ENCODE data around the gene DAB1. TPM values are rescaled to one million over a fixed set of nuclear protein-coding genes. Genes with fewer than 3 reads are reported as not detected.
"Not testable (repeated sequence)": the region's sequence is repeated elsewhere in the genome, so short reads cannot be mapped to it uniquely, and the experiment has no call there.

Gene DAB1
- total RNA-seq, 2 donors from 2014 or later = not detected

DNA sequence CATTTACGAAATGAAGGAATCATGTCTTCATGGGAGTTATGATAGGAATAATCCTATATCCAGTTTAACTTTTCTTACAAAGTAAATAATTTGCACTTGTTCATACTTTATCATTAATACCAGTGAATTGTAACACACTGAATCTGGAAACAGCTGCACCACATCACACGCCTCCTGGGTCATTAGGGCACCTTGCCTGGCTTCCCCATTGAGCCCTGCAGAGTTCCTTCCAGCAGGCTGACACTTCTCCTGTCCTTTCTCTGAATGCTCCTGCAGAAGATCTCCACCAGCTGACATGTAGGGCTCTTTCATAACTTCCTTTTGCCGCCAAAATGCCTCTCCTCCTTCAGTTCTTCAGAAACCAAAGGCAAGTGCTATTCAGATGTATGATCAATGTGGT is 201.1 kb downstream of the DAB1 start:
- no peaks in the 10 kb centered on the region for H3K36me3 ChIP-seq
- no peaks in the 10 kb centered on the region for H3K27me3 ChIP-seq (replicated peaks; ENCODE audit: insufficient read depth)
- ATAC-seq (ENCODE audit: insufficient number of reproducible peaks, low FRiP score, low read depth) = no peak
- no peak overlapping the region for H3K27ac ChIP-seq
- TF ChIP-seq, protein P1, sequence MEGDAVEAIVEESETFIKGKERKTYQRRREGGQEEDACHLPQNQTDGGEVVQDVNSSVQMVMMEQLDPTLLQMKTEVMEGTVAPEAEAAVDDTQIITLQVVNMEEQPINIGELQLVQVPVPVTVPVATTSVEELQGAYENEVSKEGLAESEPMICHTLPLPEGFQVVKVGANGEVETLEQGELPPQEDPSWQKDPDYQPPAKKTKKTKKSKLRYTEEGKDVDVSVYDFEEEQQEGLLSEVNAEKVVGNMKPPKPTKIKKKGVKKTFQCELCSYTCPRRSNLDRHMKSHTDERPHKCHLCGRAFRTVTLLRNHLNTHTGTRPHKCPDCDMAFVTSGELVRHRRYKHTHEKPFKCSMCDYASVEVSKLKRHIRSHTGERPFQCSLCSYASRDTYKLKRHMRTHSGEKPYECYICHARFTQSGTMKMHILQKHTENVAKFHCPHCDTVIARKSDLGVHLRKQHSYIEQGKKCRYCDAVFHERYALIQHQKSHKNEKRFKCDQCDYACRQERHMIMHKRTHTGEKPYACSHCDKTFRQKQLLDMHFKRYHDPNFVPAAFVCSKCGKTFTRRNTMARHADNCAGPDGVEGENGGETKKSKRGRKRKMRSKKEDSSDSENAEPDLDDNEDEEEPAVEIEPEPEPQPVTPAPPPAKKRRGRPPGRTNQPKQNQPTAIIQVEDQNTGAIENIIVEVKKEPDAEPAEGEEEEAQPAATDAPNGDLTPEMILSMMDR (IDR thresholded peaks at IDR 0.05) = no peak
- no peak overlapping the region for H3K4me3 ChIP-seq
- no peaks in the 10 kb centered on the region for H3K9me3 ChIP-seq
- H3K4me1 ChIP-seq (ENCODE audit: control insufficient read depth in 1 of 2, low read depth in 2 of 2) = no peaks in the 10 kb centered on the region
- no peak for DNase-seq (ENCODE audit: low spot score)

DNA sequence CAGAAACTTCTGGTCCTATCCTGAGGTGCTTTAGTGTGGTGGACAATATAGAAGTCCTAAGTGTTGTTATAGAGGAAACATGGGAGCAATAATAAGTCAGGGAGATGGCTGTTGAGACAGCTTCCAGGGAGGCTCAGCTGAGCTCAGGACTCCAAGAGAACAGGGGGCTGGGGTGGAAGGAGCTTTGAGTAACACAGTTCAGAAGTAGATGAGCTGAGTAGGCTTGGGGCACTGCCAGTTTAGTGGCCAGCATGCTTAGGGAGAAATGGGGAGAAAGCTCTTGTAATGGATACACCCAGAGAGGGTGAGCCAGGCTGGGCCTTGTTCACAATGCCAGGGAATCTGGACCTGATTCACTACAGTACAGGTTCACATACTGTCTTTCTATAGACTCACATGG is 201.6 kb downstream of the DAB1 start:
- no peaks in the 10 kb centered on the region for H3K36me3 ChIP-seq
- no peak overlapping the region for H3K4me3 ChIP-seq
- DNase-seq (ENCODE audit: low spot score) (no peak), ATAC-seq (ENCODE audit: insufficient number of reproducible peaks, low FRiP score, low read depth) (no peak)
- no peaks in the 10 kb centered on the region for H3K9me3 ChIP-seq
- H3K27me3 ChIP-seq (replicated peaks; ENCODE audit: insufficient read depth) = no peaks in the 10 kb centered on the region
- H3K4me1 ChIP-seq (ENCODE audit: control insufficient read depth in 1 of 2, low read depth in 2 of 2) = no peaks in the 10 kb centered on the region
- TF ChIP-seq, protein P1 (IDR thresholded peaks at IDR 0.05) = no peak
- no peak overlapping the region for H3K27ac ChIP-seq

DNA sequence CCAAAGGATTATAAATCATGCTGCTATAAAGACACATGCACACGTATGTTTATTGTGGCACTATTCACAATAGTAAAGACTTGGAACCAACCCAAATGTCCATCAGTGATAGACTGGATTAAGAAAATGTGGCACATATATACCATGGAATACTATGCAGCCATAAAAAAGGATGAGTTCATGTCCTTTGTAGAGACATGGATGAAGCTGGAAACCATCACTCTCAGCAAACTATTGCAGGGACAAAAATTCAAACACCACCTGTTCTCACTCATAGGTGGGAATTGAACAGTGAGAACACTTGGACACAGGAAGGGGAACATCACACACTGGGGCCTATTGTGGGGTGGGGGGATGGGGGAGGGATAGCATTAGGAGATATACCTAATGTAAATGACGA is 203.0 kb downstream of the DAB1 start:
- DNase-seq (ENCODE audit: low spot score); H3K27ac ChIP-seq; H3K4me3 ChIP-seq; H3K4me1 ChIP-seq (ENCODE audit: control insufficient read depth in 1 of 2, low read depth in 2 of 2); H3K9me3 ChIP-seq; ATAC-seq (ENCODE audit: insufficient number of reproducible peaks, low FRiP score, low read depth); H3K36me3 ChIP-seq; H3K27me3 ChIP-seq (replicated peaks; ENCODE audit: insufficient read depth): not testable (repeated sequence)

DNA sequence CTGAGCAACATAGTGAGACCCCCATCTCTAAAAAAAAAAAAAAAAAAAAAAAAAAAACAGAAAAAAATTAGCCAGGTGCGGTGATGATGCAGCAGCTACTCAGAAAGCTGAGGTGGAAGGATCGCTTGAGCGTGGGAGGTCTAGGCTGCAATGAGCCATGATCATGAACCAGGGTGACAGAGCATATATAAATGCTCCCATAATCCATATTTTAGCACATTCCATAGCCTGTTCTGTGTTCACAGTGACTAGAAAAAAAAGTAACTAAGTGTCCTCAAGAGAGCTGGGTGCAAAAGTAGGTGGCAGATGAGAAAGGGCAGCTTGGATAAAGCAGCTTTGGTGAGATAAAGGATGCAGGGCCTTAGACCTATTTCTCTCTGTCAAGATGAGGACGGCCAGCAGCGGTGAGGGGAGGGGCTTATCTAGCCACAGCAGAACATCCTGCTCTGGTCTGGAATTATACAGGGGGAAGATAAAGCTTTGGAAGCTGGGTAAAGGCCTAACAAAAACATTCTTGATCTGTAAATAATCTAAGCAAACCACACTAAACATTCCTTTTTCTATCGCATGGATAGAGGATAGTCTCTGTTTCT is 205.3 kb downstream of the DAB1 start:
- TF ChIP-seq, protein P1 (IDR thresholded peaks at IDR 0.05) = no peak
- no peak overlapping the region for H3K4me3 ChIP-seq
- no peaks in the 10 kb centered on the region for H3K4me1 ChIP-seq (ENCODE audit: control insufficient read depth in 1 of 2, low read depth in 2 of 2)
- DNase-seq (ENCODE audit: low spot score) (no peak), ATAC-seq (ENCODE audit: insufficient number of reproducible peaks, low FRiP score, low read depth) (peak; percentile 33)
- no peak overlapping the region for H3K27ac ChIP-seq
- no peaks in the 10 kb centered on the region for H3K9me3 ChIP-seq
- H3K36me3 ChIP-seq = no peaks in the 10 kb centered on the region
- H3K27me3 ChIP-seq (replicated peaks; ENCODE audit: insufficient read depth) = no peaks in the 10 kb centered on the region

DNA sequence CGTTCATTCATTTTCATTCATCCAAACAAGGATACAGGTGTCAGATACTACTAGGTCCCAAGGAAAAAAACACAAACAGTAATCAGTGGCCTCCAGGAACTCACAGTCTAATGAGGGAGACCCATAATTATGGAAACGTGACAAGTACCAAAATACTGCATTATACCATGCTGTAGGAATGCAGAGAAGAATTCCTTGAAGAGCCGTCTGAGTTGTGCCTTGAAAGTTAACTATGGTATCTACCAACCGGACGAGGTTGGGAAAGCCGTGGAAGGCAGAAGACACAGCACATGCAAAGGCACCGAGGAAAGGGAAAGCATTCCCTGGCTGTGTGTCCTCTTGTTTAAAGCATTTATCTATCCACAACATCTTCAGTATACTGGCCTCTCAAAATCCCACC is 206.0 kb downstream of the DAB1 start:
- DNase-seq (ENCODE audit: low spot score) (no peak), ATAC-seq (ENCODE audit: insufficient number of reproducible peaks, low FRiP score, low read depth) (no peak)
- Histone ChIP-seq H3K4me1 (ENCODE audit: control insufficient read depth in 1 of 2, low read depth in 2 of 2) (no peaks in the 10 kb centered on the region), H3K27me3 (replicated peaks; ENCODE audit: insufficient read depth) (no peaks in the 10 kb centered on the region), H3K36me3 (no peaks in the 10 kb centered on the region), H3K4me3 (no peak overlapping the region), H3K27ac (no peak overlapping the region), H3K9me3 (no peaks in the 10 kb centered on the region)
- TF ChIP-seq, protein P1 (IDR thresholded peaks at IDR 0.05) = no peak

DNA sequence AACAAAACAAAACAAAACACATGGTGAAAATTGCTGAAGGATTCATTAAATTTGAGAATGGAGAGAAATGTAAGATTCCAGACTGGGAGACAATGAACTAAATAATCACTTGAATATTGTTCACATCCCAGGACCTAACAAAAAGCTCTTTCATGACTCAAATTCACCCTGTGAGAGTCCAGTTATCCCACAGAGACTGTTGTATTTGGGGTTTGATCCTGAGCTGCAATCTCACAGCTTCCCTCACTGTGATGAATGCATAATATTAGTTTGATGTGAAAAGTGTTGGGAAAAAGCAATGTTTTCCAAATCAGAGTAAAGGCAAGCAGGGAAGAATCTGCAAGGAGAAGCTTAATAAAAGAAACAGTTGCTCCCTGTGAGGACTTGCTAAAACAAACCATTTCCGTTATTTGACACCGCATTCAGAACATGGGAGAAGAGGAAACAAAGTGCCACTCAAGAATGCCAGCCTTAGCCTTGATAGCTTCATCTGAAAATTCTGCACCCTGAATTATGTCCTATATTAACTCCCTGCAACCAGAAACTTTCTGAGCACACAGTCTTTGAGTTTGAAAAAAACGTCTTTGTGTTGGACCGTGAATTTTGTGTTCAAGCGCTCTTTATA is 208.8 kb downstream of the DAB1 start:
- TF ChIP-seq, protein P1 (IDR thresholded peaks at IDR 0.05) = no peak
- no peaks in the 10 kb centered on the region for H3K9me3 ChIP-seq
- no peak overlapping the region for H3K27ac ChIP-seq
- H3K27me3 ChIP-seq (replicated peaks; ENCODE audit: insufficient read depth) = no peaks in the 10 kb centered on the region
- ATAC-seq (ENCODE audit: insufficient number of reproducible peaks, low FRiP score, low read depth) (no peak), DNase-seq (ENCODE audit: low spot score) (no peak)
- H3K4me3 ChIP-seq = no peak overlapping the region
- H3K36me3 ChIP-seq = no peaks in the 10 kb centered on the region
- H3K4me1 ChIP-seq (ENCODE audit: control insufficient read depth in 1 of 2, low read depth in 2 of 2) = no peaks in the 10 kb centered on the region
